GM19324 (cell line): ENCODE data around the gene ZDHHC1.

Source experiments
- ATAC-seq: cut with Tn5 transposase; IDR thresholded peaks from one replicate; pipeline ENCODE4 v1.9.1; 2021; ENCODE audit warnings: mild to moderate bottlenecking, moderate library complexity; ENCODE audit not compliant: unreplicated experiment, low FRiP score

Gene ZDHHC1

GRCh38 chr16:67413978-67414911 lies 2.0 kb downstream of the ZDHHC1 start:
- no peak for ATAC-seq

- ATAC-seq, result no peak
Measured at GRCh38 chr16:67412294-67412693, 4.0 kb downstream of the ZDHHC1 start.

GRCh38 chr16:67411339-67411738 lies 4.9 kb downstream of the ZDHHC1 start:
- no peak for ATAC-seq

- ATAC-seq, result no peak
Measured at GRCh38 chr16:67409631-67410030, 6.6 kb downstream of the ZDHHC1 start.

- ATAC-seq, result no peak
Measured at GRCh38 chr16:67407788-67408452, 8.4 kb downstream of the ZDHHC1 start.

- ATAC-seq, result no peak
Measured at GRCh38 chr16:67407176-67407787, 9.0 kb downstream of the ZDHHC1 start.

GRCh38 chr16:67406111-67406971 lies 9.9 kb downstream of the ZDHHC1 start:
- ATAC-seq, result no peak

- no peak for ATAC-seq
Measured at GRCh38 chr16:67405336-67405735, 10.9 kb downstream of the ZDHHC1 start.

GRCh38 chr16:67404740-67405226 lies 11.5 kb downstream of the ZDHHC1 start:
- ATAC-seq, result no peak

- ATAC-seq, result no peak
Measured at GRCh38 chr16:67403976-67404555, 12.2 kb downstream of the ZDHHC1 start.

- ATAC-seq, result no peak
Measured at GRCh38 chr16:67400901-67401300, 15.4 kb downstream of the ZDHHC1 start.

- ATAC-seq, result no peak
Measured at GRCh38 chr16:67399749-67400704, 16.2 kb downstream of the ZDHHC1 start.

GRCh38 chr16:67399218-67399733 lies 17.0 kb downstream of the ZDHHC1 start:
- ATAC-seq, result no peak

GRCh38 chr16:67398546-67399217 lies 17.6 kb downstream of the ZDHHC1 start:
- ATAC-seq, result no peak

GRCh38 chr16:67397812-67398545 lies 18.3 kb downstream of the ZDHHC1 start:
- no peak for ATAC-seq

GRCh38 chr16:67397036-67397801 lies 19.1 kb downstream of the ZDHHC1 start:
- ATAC-seq, result no peak
